Ascending aorta (tissue), 2 donors: ENCODE results near the gene PSPC1. TPM values are rescaled to one million over a fixed set of nuclear protein-coding genes. Genes with fewer than 3 reads are reported as not detected.

Experiments
- DNase-seq, 2 donors: peaks; one replicate each; pipeline ENCODE4 v3.0.0-alpha.2; 2019; ENCODE audit warnings: low spot score in 2 of 2
- H3K27ac ChIP-seq, 2 donors: fragments of 200-600 bp; sonication (generic); one replicate each; pipeline ENCODE4 v1.5.1; 2016 to 2017; ENCODE audit warnings: mild to moderate bottlenecking in 1 of 2
- H3K27me3 ChIP-seq: fragments of 200-600 bp; sonication (generic); one replicate; pipeline ENCODE4 v1.5.1; 2017
- H3K36me3 ChIP-seq, 2 donors: fragments of 200-600 bp; sonication (generic); one replicate each; pipeline ENCODE4 v1.5.1; 2016
- H3K4me1 ChIP-seq, 2 donors: fragments of 200-600 bp; sonication (generic); one replicate each; pipeline ENCODE4 v1.5.1; 2016 to 2017; ENCODE audit warnings: mild to moderate bottlenecking in 1 of 2
- H3K4me3 ChIP-seq, 2 donors: fragments of 200-600 bp; sonication (generic); one replicate each; pipeline ENCODE4 v1.5.1; 2016 to 2017; ENCODE audit warnings: mild to moderate bottlenecking in 1 of 2
- H3K9me3 ChIP-seq, 2 donors: fragments of 200-600 bp; sonication (generic); one replicate each; pipeline ENCODE4 v1.5.1; 2016
- intact Hi-C: fragments of 100-400 bp; cut with DNase I; formaldehyde crosslinking; loops from one replicate; pipeline ENCODE4 v1.15.1; 2023
- total RNA-seq: library from RNA; depleted of rRNA; stranded (reverse); fragments of >200 nt; gene quantifications from one replicate; pipeline ENCODE4 v1.1.0, GENCODE V29; 2016
- TF ChIP-seq, protein P1 (sequence below), 3 experiments: fragments of 200-600 bp in 2 of 3; fragments of 450-650 bp in 1 of 3; sonication (generic) in 2 of 3; IDR thresholded peaks; one replicate each; pipeline ENCODE4 v1.5.1; 2016 to 2019; ENCODE audit warnings: antibody characterized with exemption in 3 of 3, mild to moderate bottlenecking in 1 of 3, moderate library complexity in 1 of 3

The PSPC1 gene
- total RNA-seq, 1 donor from 2014 or later = 17.0 TPM

GRCh38 chr13:19767966-19768365 lies 14.8 kb downstream of the PSPC1 start:
- Histone ChIP-seq H3K4me3 (no peak overlapping the region), H3K4me1 (peaks cover 3 to 10% of the 10 kb centered on the region in 2 donors), H3K9me3 (no peaks in the 10 kb centered on the region), H3K27me3 (no peaks in the 10 kb centered on the region), H3K36me3 (peaks cover 17 to 28% of the 10 kb centered on the region in 2 donors), H3K27ac (no peak overlapping the region)
- intact Hi-C loops = no loop called here
- TF ChIP-seq, protein P1, sequence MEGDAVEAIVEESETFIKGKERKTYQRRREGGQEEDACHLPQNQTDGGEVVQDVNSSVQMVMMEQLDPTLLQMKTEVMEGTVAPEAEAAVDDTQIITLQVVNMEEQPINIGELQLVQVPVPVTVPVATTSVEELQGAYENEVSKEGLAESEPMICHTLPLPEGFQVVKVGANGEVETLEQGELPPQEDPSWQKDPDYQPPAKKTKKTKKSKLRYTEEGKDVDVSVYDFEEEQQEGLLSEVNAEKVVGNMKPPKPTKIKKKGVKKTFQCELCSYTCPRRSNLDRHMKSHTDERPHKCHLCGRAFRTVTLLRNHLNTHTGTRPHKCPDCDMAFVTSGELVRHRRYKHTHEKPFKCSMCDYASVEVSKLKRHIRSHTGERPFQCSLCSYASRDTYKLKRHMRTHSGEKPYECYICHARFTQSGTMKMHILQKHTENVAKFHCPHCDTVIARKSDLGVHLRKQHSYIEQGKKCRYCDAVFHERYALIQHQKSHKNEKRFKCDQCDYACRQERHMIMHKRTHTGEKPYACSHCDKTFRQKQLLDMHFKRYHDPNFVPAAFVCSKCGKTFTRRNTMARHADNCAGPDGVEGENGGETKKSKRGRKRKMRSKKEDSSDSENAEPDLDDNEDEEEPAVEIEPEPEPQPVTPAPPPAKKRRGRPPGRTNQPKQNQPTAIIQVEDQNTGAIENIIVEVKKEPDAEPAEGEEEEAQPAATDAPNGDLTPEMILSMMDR (IDR thresholded peaks at IDR 0.05) = no peak
- no peak for DNase-seq

GRCh38 chr13:19766591-19766990 lies 16.2 kb downstream of the PSPC1 start:
- Histone ChIP-seq H3K4me1 (peaks cover 3 to 6% of the 10 kb centered on the region in 2 donors), H3K27ac (no peak overlapping the region), H3K27me3 (no peaks in the 10 kb centered on the region), H3K9me3 (no peaks in the 10 kb centered on the region), H3K36me3 (peaks cover 12 to 26% of the 10 kb centered on the region in 2 donors), H3K4me3 (no peak overlapping the region)
- intact Hi-C loops = no loop called here
- TF ChIP-seq, protein P1 (IDR thresholded peaks at IDR 0.05) = no peak
- DNase-seq = no peak

- no peak for DNase-seq
- no peak overlapping the region for H3K27ac ChIP-seq
- peaks cover 3 to 6% of the 10 kb centered on the region in 2 donors for H3K4me1 ChIP-seq
- H3K9me3 ChIP-seq = no peaks in the 10 kb centered on the region
- H3K36me3 ChIP-seq = peaks cover 2 to 9% of the 10 kb centered on the region in 2 donors
- H3K4me3 ChIP-seq = no peak overlapping the region
- TF ChIP-seq, protein P1 (IDR thresholded peaks at IDR 0.05) = no peak
- no peaks in the 10 kb centered on the region for H3K27me3 ChIP-seq
- intact Hi-C loops = no loop called here
Observed at GRCh38 chr13:19764237-19764636, 18.5 kb downstream of the PSPC1 start.

- intact Hi-C loops = no loop called here
- TF ChIP-seq, protein P1 (IDR thresholded peaks at IDR 0.05) = no peak
- no peak for DNase-seq
Observed at GRCh38 chr13:19763618-19764017, 19.1 kb downstream of the PSPC1 start.

DNA sequence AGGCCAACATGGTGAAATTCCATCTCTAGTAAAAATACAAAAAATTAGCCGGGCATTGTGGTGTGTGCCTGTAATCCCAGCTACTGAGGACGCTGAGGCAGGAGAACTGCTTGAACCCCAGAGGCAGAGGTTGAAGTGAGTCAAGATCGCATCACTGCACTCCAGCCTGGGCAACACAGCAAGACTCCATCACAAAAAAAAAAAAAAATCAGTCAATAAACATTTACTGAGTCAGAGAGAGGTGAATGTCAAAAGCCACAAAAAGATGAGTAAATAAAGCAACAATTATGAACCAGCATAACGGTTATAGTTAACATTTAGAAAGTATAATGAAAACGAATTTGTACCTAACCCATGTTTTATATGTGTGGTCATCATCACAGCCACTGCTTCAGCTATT lies 23.1 kb downstream of the PSPC1 start:
- TF ChIP-seq, protein P1 (IDR thresholded peaks at IDR 0.05) = no peak
- DNase-seq = no peak
- peaks cover 20 to 27% of the 10 kb centered on the region in 2 donors for H3K36me3 ChIP-seq
- peak overlapping the region; percentile 30 to 52 for H3K27ac ChIP-seq
- H3K4me3 ChIP-seq = no peak overlapping the region
- H3K27me3 ChIP-seq = no peaks in the 10 kb centered on the region
- peaks cover 0 to 2% of the 10 kb centered on the region in 2 donors for H3K4me1 ChIP-seq
- H3K9me3 ChIP-seq = no peaks in the 10 kb centered on the region
- intact Hi-C loops = no loop called here

More at GRCh38 chr13:19763618-19764017, 19.1 kb downstream of the PSPC1 start:
- peaks cover 5 to 15% of the 10 kb centered on the region in 2 donors for H3K36me3 ChIP-seq
- peaks cover 3 to 6% of the 10 kb centered on the region in 2 donors for H3K4me1 ChIP-seq
- no peaks in the 10 kb centered on the region for H3K27me3 ChIP-seq
- H3K27ac ChIP-seq = no peak overlapping the region
- no peaks in the 10 kb centered on the region for H3K9me3 ChIP-seq
- H3K4me3 ChIP-seq = no peak overlapping the region

- Histone ChIP-seq H3K27me3 (no peaks in the 10 kb centered on the region), H3K9me3 (no peaks in the 10 kb centered on the region), H3K4me3 (no peak overlapping the region), H3K4me1 (no peaks in the 10 kb centered on the region), H3K36me3 (peaks cover 29 to 56% of the 10 kb centered on the region in 2 donors), H3K27ac (no peak overlapping the region)
- DNase-seq = no peak
- intact Hi-C loops = no loop called here
- TF ChIP-seq, protein P1 (IDR thresholded peaks at IDR 0.05) = no peak
Observed at GRCh38 chr13:19742643-19743042, 40.1 kb downstream of the PSPC1 start.
